NCI-H146 (cell line): ENCODE measurements around the gene FNBP1L.
"Not testable (repeated sequence)": the region's sequence is repeated elsewhere in the genome, so short reads cannot be mapped to it uniquely, and the experiment has no call there.

Source experiments
- DNase-seq: peaks from one replicate; lab custom pipeline; 2025; lab: John Stamatoyannopoulos, UW

Gene FNBP1L

GRCh38 chr1:93532780-93533378, 85.0 kb downstream of the FNBP1L start:
- no peak for DNase-seq

- no peak for DNase-seq
Observed at GRCh38 chr1:93533677-93534076, 85.8 kb downstream of the FNBP1L start.

GRCh38 chr1:93537396-93537795, 89.5 kb downstream of the FNBP1L start:
- no peak for DNase-seq

- no peak for DNase-seq
Observed at GRCh38 chr1:93537924-93538323, 90.0 kb downstream of the FNBP1L start.

- no peak for DNase-seq
Observed at GRCh38 chr1:93541045-93541444, 93.1 kb downstream of the FNBP1L start.

- DNase-seq, result no peak
Observed at GRCh38 chr1:93542398-93542797, 94.5 kb downstream of the FNBP1L start.

- DNase-seq, result no peak
Observed at GRCh38 chr1:93546162-93546863, 98.4 kb downstream of the FNBP1L start.

GRCh38 chr1:93549131-93549530, 101.2 kb downstream of the FNBP1L start:
- no peak for DNase-seq

- DNase-seq, result no peak
Observed at GRCh38 chr1:93549811-93550210, 101.9 kb downstream of the FNBP1L start.

- DNase-seq, result no peak
Observed at GRCh38 chr1:93552741-93553455, 105.0 kb downstream of the FNBP1L start.

GRCh38 chr1:93553886-93554490, 106.1 kb downstream of the FNBP1L start:
- not testable (repeated sequence) for DNase-seq

GRCh38 chr1:93554883-93555872, 107.3 kb downstream of the FNBP1L start:
- no peak for DNase-seq

GRCh38 chr1:93556291-93556690, 108.4 kb downstream of the FNBP1L start:
- DNase-seq, result peak; percentile 13

- no peak for DNase-seq
Observed at GRCh38 chr1:93559045-93559444, 111.1 kb downstream of the FNBP1L start.

- DNase-seq, result no peak
Observed at GRCh38 chr1:93559695-93560094, 111.8 kb downstream of the FNBP1L start.

GRCh38 chr1:93565496-93566206, 117.7 kb downstream of the FNBP1L start:
- no peak for DNase-seq

GRCh38 chr1:93566227-93566626, 118.3 kb downstream of the FNBP1L start:
- DNase-seq, result no peak

- DNase-seq, result no peak
Observed at GRCh38 chr1:93567255-93567918, 119.5 kb downstream of the FNBP1L start.

GRCh38 chr1:93569489-93569888, 121.6 kb downstream of the FNBP1L start:
- no peak for DNase-seq

GRCh38 chr1:93571623-93572310, 123.8 kb downstream of the FNBP1L start:
- no peak for DNase-seq
